AG10803 (cell line): ENCODE measurements around the gene PARP3.
"Not testable (repeated sequence)": the region's sequence is repeated elsewhere in the genome, so short reads cannot be mapped to it uniquely, and the experiment has no call there.

ENCODE experiments used
- DNase-seq: peaks from one replicate; pipeline ENCODE4 v3.0.0; 2010; ENCODE audit warnings: low read depth
- H3K4me3 ChIP-seq: 2 replicates; pipeline ENCODE4 v1.5.1; 2011; ENCODE audit warnings: mild to moderate bottlenecking, low read length, control low read depth
- TF ChIP-seq, protein P1 (sequence below): conservative IDR thresholded peaks from 2 replicates; pipeline ENCODE4 v1.5.1; 2011; ENCODE audit warnings: mild to moderate bottlenecking, low read length, control low read depth, inconsistent platforms

Gene PARP3

DNA sequence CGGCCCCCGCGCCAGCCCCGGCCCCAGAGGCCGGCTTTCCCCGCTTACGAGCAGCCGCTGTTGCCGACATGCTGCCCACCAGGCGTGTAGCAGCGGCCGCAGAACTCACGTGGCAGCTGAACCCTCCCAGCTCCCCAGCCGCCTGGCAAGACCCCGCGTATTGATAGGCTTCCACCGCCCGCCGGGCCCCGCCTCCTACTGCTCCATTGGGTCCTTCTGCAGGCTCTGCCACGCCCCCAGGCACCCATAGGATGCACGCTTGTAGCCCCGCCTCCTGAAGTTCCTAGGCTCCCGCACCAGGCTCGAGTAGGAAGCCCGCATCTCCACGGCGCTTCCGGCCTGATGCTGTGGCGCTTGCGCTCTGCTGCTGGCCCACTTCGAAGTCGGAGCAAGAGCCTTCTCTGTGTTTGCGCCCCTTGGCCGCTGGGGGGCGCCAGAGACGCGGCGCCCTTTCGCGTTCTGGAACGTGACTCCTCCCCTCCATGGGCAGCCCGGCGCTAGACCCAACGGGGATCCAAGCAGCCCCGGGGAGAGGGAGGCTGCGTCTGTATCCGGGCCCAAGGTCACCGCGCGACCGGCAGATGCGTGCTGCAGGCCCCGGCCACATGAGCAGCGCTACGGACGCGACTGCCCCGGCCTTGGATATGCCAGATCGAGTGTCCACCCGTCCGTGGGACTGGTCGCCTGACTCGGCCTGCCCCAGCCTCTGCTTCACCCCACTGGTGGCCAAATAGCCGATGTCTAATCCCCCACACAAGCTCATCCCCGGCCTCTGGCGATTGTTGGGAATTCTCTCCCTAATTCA lies at the start of gene PARP3, which contains the start of gene RRP9:
TSS of gene PARP3 (plus strand) at position 566 of the 805 bp plus-strand sequence. CDS start 993 bp downstream, outside the sequence.
TSS of gene RRP9 (minus strand) at position 107 of the 805 bp plus-strand sequence. CDS start at position 70, 37 bp downstream.
- TF ChIP-seq, protein P1, sequence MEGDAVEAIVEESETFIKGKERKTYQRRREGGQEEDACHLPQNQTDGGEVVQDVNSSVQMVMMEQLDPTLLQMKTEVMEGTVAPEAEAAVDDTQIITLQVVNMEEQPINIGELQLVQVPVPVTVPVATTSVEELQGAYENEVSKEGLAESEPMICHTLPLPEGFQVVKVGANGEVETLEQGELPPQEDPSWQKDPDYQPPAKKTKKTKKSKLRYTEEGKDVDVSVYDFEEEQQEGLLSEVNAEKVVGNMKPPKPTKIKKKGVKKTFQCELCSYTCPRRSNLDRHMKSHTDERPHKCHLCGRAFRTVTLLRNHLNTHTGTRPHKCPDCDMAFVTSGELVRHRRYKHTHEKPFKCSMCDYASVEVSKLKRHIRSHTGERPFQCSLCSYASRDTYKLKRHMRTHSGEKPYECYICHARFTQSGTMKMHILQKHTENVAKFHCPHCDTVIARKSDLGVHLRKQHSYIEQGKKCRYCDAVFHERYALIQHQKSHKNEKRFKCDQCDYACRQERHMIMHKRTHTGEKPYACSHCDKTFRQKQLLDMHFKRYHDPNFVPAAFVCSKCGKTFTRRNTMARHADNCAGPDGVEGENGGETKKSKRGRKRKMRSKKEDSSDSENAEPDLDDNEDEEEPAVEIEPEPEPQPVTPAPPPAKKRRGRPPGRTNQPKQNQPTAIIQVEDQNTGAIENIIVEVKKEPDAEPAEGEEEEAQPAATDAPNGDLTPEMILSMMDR: peak; percentile 92

DNA sequence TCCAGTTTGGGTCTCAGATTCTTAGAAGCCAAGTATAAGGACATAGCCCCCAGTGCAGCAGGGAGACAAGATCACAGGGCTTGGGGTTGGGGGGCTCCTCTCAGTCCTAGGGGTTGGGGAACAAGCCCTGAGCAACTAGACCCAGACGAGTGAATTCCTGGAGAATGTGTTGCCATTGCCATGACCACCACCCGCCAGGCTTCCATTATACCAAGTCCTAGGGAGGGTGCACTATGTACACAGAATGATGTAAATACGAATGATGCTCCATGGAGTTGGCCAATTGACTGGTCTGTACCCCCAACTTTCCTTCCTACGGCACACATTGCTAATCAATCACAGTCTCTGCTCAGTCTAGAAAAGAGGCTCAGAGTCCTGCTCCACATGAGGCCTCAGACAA lies 47.8 kb upstream of the PARP3 start:
- TF ChIP-seq, protein P1: no peak
- DNase-seq: no peak
- no peak overlapping the region for H3K4me3 ChIP-seq

More for the DNA sequence above, at the start of gene PARP3, which contains the start of gene RRP9:
- peak within 1 kb of the TSS; percentile 79 for H3K4me3 ChIP-seq
- DNase-seq: peak; percentile 100

DNA sequence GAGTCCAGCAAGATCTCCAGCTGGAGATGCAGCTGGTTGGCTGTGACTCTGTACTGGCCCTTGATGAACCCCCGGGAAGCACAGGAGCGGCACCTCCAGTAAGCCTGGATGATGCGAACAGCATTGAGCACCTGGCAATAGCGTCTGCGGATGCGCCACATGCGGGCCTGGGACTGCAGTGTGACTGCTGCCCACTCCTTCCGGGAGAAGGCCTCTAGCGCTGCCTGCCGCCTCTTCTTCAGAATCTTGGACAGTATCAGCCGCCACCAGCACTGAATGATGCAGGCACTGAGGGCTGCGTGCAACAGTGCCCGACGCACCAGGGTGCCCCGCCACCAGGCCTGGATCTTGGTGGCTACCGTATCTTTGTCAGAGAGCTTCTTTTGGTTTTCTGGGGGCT lies 47.2 kb upstream of the PARP3 start:
- no peak overlapping the region for H3K4me3 ChIP-seq
- DNase-seq: no peak
- TF ChIP-seq, protein P1: no peak

DNA sequence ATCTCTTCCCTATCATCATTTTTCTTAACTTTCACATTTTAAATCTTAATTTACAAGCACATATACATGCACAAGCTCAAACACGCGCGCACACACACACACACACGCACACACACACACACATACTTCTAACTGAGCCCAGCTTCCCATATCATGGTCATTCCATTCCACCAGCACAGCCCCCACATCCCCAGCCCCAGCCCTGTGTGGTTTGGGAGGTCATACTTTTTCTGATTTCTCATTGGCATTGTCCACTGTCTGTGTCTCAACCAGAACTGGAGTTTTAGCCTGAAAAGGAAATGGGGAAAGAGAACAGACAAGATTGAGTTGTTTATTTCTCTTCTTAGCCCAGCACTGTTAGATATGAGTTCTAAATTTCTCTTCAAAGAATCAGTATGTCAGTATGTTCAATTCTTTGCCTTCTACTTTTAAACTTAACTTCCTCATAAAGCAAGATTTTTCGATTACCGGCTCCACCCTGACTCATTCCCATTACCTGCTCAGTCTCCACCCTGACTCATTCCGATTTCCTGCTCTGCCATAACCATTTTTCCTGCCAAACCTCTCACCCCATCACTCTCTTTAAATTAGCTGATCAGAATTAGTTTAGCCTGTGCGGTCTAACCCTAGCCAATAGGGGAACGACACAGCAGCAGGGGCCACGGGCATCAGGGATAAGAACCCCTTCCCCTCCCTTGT lies 45.4 kb upstream of the PARP3 start:
- TF ChIP-seq, protein P1: no peak
- DNase-seq: no peak

GRCh38 chr3:51897391-51897790 lies 44.8 kb upstream of the PARP3 start:
- no peak overlapping the region for H3K4me3 ChIP-seq
- DNase-seq: no peak
- TF ChIP-seq, protein P1: no peak

More for the DNA sequence above, 45.4 kb upstream of the PARP3 start:
- no peak overlapping the region for H3K4me3 ChIP-seq

DNA sequence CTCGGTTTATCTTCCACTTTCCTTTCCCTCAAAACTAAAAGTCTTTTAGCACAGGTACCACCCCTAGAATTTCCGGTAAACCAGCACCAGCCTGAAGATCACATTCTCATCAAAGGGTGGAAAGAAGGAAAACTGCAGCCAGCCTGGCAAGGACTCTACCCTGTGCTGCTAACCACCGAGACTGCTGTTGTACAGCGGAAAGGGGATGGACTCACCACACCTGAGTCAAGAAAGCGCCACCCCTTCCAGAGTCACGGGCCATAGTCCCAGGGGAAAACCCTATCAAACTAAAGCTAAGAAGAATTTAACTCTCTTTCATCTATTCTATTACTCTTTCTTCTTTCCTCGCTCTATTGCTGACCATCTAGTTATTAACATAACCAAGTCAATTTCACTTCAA lies 42.1 kb upstream of the PARP3 start:
- not testable (repeated sequence) for H3K4me3 ChIP-seq, DNase-seq

DNA sequence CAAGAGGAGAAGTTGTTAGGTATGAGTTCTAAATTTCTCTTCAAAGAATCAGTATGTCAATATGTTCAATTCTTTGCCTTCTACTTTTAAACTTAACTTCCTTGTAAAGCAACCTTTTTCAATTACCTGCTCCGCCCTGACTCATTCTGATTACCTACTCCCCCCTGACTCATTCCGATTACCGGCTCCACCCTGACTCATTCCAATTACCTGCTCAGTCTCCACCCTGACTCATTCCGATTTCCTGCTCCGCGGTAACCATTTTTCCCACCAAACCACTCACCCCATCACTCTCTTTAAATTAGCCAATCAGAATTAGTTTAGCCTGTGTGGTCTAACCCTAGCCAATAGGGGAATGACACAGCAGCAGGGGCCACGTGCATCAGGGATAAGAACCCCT lies 39.8 kb upstream of the PARP3 start:
- H3K4me3 ChIP-seq, DNase-seq: not testable (repeated sequence)
